Measurements from ENCODE around the gene AIG1.

Gene AIG1

GRCh38 chr6:143188292-143188691 lies 127.6 kb downstream of the AIG1 start:
- Histone ChIP-seq H3K9ac (no peak overlapping the region), H3K27me3 (ENCODE audit: insufficient read depth, low read depth) (no peaks in the 10 kb centered on the region), H3K79me2 (ENCODE audit: insufficient read depth, low read depth) (no peaks in the 10 kb centered on the region), H4K20me1 (ENCODE audit: insufficient read depth) (no peaks in the 10 kb centered on the region), H2AFZ (ENCODE audit: low read depth) (no peak overlapping the region), H3K36me3 (ENCODE audit: insufficient read depth) (no peaks in the 10 kb centered on the region), H3K4me3 (IDR thresholded peaks at IDR 0.05; ENCODE audit: insufficient read depth, low read depth, low read length) (no peak overlapping the region), H3K4me1 (ENCODE audit: low read depth, poor library complexity, severe bottlenecking) (no peaks in the 10 kb centered on the region), H3K27ac (no peak overlapping the region), H3K4me2 (no peak overlapping the region)
- TF ChIP-seq CTCF (conservative IDR thresholded peaks at IDR 0.05; ENCODE audit: low read depth, low read length) = no peak

- Histone ChIP-seq H3K27ac (no peak overlapping the region), H3K4me1 (ENCODE audit: low read depth, poor library complexity, severe bottlenecking) (no peaks in the 10 kb centered on the region), H4K20me1 (ENCODE audit: insufficient read depth) (no peaks in the 10 kb centered on the region), H3K4me3 (IDR thresholded peaks at IDR 0.05; ENCODE audit: insufficient read depth, low read depth, low read length) (no peak overlapping the region), H2AFZ (ENCODE audit: low read depth) (no peak overlapping the region), H3K9ac (no peak overlapping the region), H3K36me3 (ENCODE audit: insufficient read depth) (no peaks in the 10 kb centered on the region), H3K27me3 (ENCODE audit: insufficient read depth, low read depth) (no peaks in the 10 kb centered on the region), H3K4me2 (no peak overlapping the region), H3K79me2 (ENCODE audit: insufficient read depth, low read depth) (no peaks in the 10 kb centered on the region)
- TF ChIP-seq CTCF (conservative IDR thresholded peaks at IDR 0.05; ENCODE audit: low read depth, low read length) = no peak
These were observed 130.7 kb downstream of the AIG1 start for GRCh38 chr6:143191361-143191760.

- Histone ChIP-seq H3K4me1 (ENCODE audit: low read depth, poor library complexity, severe bottlenecking) (no peaks in the 10 kb centered on the region), H3K4me3 (IDR thresholded peaks at IDR 0.05; ENCODE audit: insufficient read depth, low read depth, low read length) (no peak overlapping the region)
These were observed 132.1 kb downstream of the AIG1 start for GRCh38 chr6:143192766-143193165.

GRCh38 chr6:143193571-143194094 lies 132.9 kb downstream of the AIG1 start:
- no peaks in the 10 kb centered on the region for H3K36me3 ChIP-seq (ENCODE audit: insufficient read depth)
- H2AFZ ChIP-seq (ENCODE audit: low read depth) = no peak overlapping the region
- H3K27me3 ChIP-seq (ENCODE audit: insufficient read depth, low read depth) = no peaks in the 10 kb centered on the region
- H3K79me2 ChIP-seq (ENCODE audit: insufficient read depth, low read depth) = no peaks in the 10 kb centered on the region
- no peaks in the 10 kb centered on the region for H3K4me1 ChIP-seq (ENCODE audit: low read depth, poor library complexity, severe bottlenecking)
- no peak for TF ChIP-seq CTCF (conservative IDR thresholded peaks at IDR 0.05; ENCODE audit: low read depth, low read length)
- no peak overlapping the region for H3K9ac ChIP-seq
- no peak overlapping the region for H3K4me2 ChIP-seq
- H4K20me1 ChIP-seq (ENCODE audit: insufficient read depth) = no peaks in the 10 kb centered on the region
- H3K4me3 ChIP-seq (IDR thresholded peaks at IDR 0.05; ENCODE audit: insufficient read depth, low read depth, low read length) = no peak overlapping the region
- no peak overlapping the region for H3K27ac ChIP-seq

More at GRCh38 chr6:143192766-143193165, 132.1 kb downstream of the AIG1 start:
- Histone ChIP-seq H2AFZ (ENCODE audit: low read depth) (no peak overlapping the region), H3K27ac (no peak overlapping the region), H3K9ac (no peak overlapping the region), H4K20me1 (ENCODE audit: insufficient read depth) (no peaks in the 10 kb centered on the region), H3K36me3 (ENCODE audit: insufficient read depth) (no peaks in the 10 kb centered on the region), H3K4me2 (no peak overlapping the region), H3K27me3 (ENCODE audit: insufficient read depth, low read depth) (no peaks in the 10 kb centered on the region), H3K79me2 (ENCODE audit: insufficient read depth, low read depth) (no peaks in the 10 kb centered on the region)
- no peak for TF ChIP-seq CTCF (conservative IDR thresholded peaks at IDR 0.05; ENCODE audit: low read depth, low read length)
